Measurements from ENCODE around the gene DPP8. TPM values are rescaled to one million over a fixed set of nuclear protein-coding genes. Genes with fewer than 3 reads are reported as not detected.

Gene DPP8
- polyA plus RNA-seq, 1 experiment, result 29.9 TPM

DNA sequence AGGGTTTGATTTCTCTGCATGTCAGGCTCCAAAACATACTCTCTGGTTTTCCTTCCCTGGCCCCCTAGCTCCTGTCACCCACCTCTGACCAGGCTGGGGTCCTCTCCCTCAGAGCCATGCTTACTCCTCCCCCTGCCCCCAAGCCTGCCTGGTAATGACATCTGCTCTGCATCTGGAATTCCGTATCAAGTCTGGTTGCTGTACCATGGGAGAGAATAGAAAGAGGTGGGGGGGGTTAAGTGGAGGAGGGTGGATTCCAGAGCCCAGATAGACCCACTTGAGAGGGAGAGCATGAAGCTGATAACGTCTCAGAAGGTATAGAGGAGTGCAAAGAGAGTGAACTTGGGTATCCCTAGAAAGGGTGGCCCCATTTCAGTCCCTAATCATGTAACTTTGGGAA is 98.9 kb downstream of the DPP8 start:
- POLR2A ChIA-PET, result no interaction called here
- DNase-seq (ENCODE audit: low read depth, low spot score), result no peak
- Histone ChIP-seq H3K27ac (ENCODE audit: low read depth, low read length) (no peak overlapping the region), H3K4me3 (ENCODE audit: low read depth, low read length) (no peak overlapping the region), H3K27me3 (ENCODE audit: control insufficient read depth, insufficient read depth, low read length) (peaks cover 11% of the 10 kb centered on the region), H3K9me3 (ENCODE audit: control insufficient read depth, insufficient read depth, low read length) (no peaks in the 10 kb centered on the region; the same call in 1 of the 2 replicates)
- CTCF ChIA-PET, result interaction anchor here (1.8 kb wide), 1 partner anchor 19 kb away, joined by 12 read pairs; no protein-coding TSS in a partner anchor
- TF ChIP-seq, protein P1, sequence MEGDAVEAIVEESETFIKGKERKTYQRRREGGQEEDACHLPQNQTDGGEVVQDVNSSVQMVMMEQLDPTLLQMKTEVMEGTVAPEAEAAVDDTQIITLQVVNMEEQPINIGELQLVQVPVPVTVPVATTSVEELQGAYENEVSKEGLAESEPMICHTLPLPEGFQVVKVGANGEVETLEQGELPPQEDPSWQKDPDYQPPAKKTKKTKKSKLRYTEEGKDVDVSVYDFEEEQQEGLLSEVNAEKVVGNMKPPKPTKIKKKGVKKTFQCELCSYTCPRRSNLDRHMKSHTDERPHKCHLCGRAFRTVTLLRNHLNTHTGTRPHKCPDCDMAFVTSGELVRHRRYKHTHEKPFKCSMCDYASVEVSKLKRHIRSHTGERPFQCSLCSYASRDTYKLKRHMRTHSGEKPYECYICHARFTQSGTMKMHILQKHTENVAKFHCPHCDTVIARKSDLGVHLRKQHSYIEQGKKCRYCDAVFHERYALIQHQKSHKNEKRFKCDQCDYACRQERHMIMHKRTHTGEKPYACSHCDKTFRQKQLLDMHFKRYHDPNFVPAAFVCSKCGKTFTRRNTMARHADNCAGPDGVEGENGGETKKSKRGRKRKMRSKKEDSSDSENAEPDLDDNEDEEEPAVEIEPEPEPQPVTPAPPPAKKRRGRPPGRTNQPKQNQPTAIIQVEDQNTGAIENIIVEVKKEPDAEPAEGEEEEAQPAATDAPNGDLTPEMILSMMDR (IDR thresholded peaks at IDR 0.05; ENCODE audit: low read depth, low read length), result no peak

DNA sequence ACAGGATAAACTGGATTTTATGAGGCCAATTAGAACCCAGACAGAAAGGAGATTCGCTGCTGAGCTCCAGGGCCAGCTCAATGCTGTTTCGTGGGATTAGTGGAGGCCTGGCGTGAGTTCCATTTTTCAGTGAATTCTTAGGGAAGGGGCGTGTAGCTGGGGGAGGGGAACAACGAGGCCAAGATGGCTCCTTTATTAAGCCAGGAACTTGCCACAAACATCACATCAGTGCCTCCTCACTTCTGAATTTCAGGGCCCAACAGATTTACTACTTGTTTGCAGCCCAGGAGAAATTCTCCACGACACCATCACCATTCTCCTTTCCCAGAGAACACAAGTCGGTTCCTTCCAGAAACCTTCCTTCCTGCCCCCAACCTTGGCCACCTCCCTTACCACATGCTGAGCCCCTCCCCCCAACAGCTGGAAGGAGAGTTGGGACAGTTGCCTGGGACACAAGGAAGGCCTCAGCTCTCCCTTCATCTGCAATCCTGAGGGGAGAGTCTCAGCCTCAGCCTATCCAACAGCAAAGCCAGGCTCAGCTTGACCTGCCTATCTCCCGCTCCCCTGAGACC is 100.6 kb downstream of the DPP8 start:
- DNase-seq (ENCODE audit: low read depth, low spot score), result no peak
- Histone ChIP-seq H3K27me3 (ENCODE audit: control insufficient read depth, insufficient read depth, low read length) (peaks cover 9% of the 10 kb centered on the region), H3K4me3 (ENCODE audit: low read depth, low read length) (no peak overlapping the region), H3K27ac (ENCODE audit: low read depth, low read length) (no peak overlapping the region), H3K9me3 (ENCODE audit: control insufficient read depth, insufficient read depth, low read length) (no peaks in the 10 kb centered on the region; the same call in 1 of the 2 replicates)
- TF ChIP-seq, protein P1 (IDR thresholded peaks at IDR 0.05; ENCODE audit: low read depth, low read length), result no peak
- ChIA-PET CTCF (interaction anchor here (1.5 kb wide), 1 partner anchor 16 kb away, joined by 5 read pairs; no protein-coding TSS in a partner anchor), POLR2A (no interaction called here)

DNA sequence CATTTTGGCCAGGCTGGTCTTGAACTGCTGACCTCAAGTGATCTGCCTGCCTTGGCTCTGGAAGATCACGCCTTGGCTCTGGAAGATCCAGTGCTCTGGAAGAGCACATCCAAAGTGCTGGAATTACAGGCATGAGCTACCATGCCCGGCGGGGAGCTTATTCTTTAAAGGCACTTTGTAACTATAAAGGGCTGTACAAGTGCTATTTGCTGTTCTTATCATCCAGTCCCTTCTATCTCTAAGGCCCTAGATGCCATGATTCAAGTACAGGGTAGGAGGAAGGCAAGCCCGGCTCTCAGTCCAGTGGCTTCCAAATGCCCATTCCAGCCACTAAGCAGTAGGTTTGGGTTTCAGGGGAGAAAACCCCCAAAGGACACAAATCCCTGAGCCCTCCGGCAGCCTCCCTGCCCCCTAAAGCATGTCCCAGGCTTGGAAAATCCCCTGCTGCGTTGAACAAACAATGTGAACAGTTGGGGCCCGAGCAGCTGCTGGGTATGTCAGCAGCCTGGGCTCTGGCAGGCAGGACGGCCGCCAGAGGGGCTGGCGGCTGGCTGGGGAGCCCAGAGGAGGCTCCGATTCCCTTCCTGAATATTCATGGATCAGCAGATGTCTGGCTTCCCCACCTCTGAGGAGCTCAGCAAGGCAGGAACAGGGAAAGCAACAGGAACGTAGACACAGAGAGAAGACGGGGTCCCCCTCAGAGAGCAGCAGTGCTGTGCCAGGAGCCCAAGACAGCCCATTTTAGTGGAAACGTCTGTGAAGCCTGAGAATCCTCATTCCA is 102.5 kb downstream of the DPP8 start:
- Histone ChIP-seq H3K27ac (ENCODE audit: low read depth, low read length) (peak overlapping the region; percentile 57), H3K4me3 (ENCODE audit: low read depth, low read length) (no peak overlapping the region), H3K9me3 (ENCODE audit: control insufficient read depth, insufficient read depth, low read length) (no peaks in the 10 kb centered on the region), H3K27me3 (ENCODE audit: control insufficient read depth, insufficient read depth, low read length) (peaks cover 5% of the 10 kb centered on the region)
- no peak for DNase-seq (ENCODE audit: low read depth, low spot score)
- ChIA-PET CTCF (interaction anchor here (0.6 to 2.1 kb wide), 5 partner anchors 14 to 96 kb away, joined by 3 to 8 read pairs (median 4); no protein-coding TSS in a partner anchor), POLR2A (interaction anchor here (0.7 to 1.3 kb wide), 2 partner anchors 110 to 367 kb away, joined by 4 to 8 read pairs; partner anchors contain the start of gene RNU5B-1)
- TF ChIP-seq, protein P1 (IDR thresholded peaks at IDR 0.05; ENCODE audit: low read depth, low read length), result peak; percentile 30; the same call in 1 of the 2 replicates

DNA sequence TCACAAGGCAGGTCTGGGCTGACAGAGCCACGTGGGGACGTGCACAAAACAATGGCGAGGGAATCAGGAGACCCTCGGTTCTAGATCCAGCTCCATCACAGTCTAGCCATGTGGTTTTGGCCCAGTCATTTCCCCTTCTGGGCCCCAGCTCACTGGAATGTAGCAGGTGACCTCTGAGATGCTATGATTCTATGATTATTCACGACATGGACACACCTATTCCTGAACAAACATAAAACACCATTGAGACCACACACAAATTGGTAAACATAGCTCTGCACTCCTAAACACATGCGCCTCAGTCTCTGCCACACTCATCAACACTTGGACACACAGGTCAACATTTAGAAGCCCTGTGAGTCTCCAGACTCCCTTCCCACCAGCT is 103.7 kb downstream of the DPP8 start:
- no peak for DNase-seq (ENCODE audit: low read depth, low spot score)
- POLR2A ChIA-PET, result interaction anchor here (1.3 kb wide), 1 partner anchor 109 kb away, joined by 4 read pairs; the partner anchor contains the start of gene RNU5B-1
- H3K27me3 ChIP-seq (ENCODE audit: control insufficient read depth, insufficient read depth, low read length), result peaks cover 5% of the 10 kb centered on the region
- no peak overlapping the region for H3K27ac ChIP-seq (ENCODE audit: low read depth, low read length)
- H3K9me3 ChIP-seq (ENCODE audit: control insufficient read depth, insufficient read depth, low read length), result no peaks in the 10 kb centered on the region
- CTCF ChIA-PET, result interaction anchor here (0.6 to 2.1 kb wide), 4 partner anchors 12 to 95 kb away, joined by 3 to 8 read pairs (median 4); no protein-coding TSS in a partner anchor
- TF ChIP-seq, protein P1 (IDR thresholded peaks at IDR 0.05; ENCODE audit: low read depth, low read length), result no peak
- no peak overlapping the region for H3K4me3 ChIP-seq (ENCODE audit: low read depth, low read length)

Data from AG04450 (cell line).